ENCODE data around the gene HOXD9.

DNA sequence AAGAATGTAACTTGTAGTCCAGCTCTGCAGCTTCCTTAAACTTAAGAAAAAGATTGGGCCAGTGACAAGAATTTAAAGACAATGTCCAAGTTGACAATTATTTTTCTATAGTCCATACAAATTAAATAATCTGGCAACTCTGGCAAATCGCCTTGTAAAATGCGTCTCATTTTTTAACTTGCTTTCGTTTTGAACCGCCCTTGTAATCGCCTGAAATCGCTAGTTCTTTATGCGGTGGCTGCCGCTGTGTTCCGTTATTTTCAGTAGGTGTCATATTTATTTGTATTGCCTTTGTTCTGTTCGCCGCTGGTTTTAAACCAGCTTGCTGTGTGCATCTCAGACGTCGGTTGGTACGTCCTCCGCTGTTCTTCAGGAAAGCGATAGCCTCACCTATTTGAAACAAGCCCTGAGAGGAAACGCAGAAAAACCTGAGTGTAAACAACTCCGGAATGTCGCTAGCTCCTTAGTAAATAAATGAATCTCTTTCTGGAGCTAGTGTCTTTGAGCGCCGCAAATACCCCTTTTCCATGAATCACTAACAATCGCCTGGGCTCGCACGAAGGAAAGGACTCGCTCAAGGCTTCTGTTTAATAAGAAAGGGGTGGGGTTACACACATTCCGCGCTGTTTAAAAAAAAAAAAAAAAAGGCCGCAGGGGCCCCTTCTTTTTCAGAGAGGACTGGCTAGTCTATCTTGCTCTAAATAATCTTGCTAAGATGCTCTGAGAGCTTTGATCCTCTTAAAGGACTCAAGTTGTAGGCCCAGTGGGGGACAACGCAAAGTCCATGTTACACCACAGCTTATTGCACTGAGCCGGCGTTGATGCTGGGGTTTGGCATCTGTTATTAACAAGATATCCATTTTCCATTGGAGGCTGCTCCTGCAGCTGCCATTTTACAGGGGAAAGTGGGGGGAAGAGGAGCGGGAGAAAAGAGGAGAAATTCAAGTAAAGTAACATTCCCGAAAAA, 10.0 kb downstream of the HOXD9 start:
- no peak for TF ChIP-seq EP300 (IDR thresholded peaks at IDR 0.05)
- TF ChIP-seq, protein P1, sequence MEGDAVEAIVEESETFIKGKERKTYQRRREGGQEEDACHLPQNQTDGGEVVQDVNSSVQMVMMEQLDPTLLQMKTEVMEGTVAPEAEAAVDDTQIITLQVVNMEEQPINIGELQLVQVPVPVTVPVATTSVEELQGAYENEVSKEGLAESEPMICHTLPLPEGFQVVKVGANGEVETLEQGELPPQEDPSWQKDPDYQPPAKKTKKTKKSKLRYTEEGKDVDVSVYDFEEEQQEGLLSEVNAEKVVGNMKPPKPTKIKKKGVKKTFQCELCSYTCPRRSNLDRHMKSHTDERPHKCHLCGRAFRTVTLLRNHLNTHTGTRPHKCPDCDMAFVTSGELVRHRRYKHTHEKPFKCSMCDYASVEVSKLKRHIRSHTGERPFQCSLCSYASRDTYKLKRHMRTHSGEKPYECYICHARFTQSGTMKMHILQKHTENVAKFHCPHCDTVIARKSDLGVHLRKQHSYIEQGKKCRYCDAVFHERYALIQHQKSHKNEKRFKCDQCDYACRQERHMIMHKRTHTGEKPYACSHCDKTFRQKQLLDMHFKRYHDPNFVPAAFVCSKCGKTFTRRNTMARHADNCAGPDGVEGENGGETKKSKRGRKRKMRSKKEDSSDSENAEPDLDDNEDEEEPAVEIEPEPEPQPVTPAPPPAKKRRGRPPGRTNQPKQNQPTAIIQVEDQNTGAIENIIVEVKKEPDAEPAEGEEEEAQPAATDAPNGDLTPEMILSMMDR (IDR thresholded peaks at IDR 0.05) = no peak

All from stomach (tissue), 4 donors.